ENCODE data around the gene TJP1. TPM values are rescaled to one million over a fixed set of nuclear protein-coding genes. Genes with fewer than 3 reads are reported as not detected.
"Not testable (repeated sequence)": the region's sequence is repeated elsewhere in the genome, so short reads cannot be mapped to it uniquely, and the experiment has no call there.

TJP1 gene
- polyA plus RNA-seq, 1 donor (not counting 4 experiments of a cell fraction or from before 2014, with no cell fraction given), result 54.7 TPM

DNA sequence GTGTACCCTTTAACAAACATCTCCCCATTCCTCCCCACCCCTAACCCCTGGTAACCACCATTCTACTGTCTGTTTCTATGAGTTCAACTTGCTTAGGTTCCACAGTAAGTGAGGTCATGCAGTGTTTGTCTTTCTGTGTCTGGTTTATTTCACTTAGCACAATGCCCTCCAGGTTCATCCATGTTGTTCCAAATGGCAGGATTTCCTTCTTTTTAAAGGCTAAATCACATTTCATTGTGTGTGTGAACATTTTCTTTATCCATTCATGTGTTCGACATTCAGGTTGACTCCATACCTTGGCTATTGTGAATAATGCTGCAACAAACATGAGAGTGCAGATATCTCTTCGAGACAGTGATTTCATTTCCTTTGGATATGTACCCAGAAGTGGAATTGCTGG lies 62.7 kb downstream of the TJP1 start:
- Histone ChIP-seq H2AFZ (ENCODE audit: control insufficient read depth, low read length) (no peak overlapping the region), H3K9ac (ENCODE audit: control insufficient read depth, extremely low read depth, insufficient read depth, low read length) (no peak overlapping the region), H3K4me2 (ENCODE audit: control insufficient read depth, extremely low read depth, insufficient read depth, low read depth, low read length) (no peak overlapping the region), H3K4me3 (ENCODE audit: control insufficient read depth in 2 of 3, extremely low read depth in 1 of 3, insufficient read depth in 2 of 3, low read depth in 1 of 3, low read length in 3 of 3) (no peak overlapping the region), H3K79me2 (ENCODE audit: control insufficient read depth, insufficient read depth, low read length) (peaks cover 13% of the 10 kb centered on the region), H3K27ac (ENCODE audit: control insufficient read depth, insufficient read depth, low read length) (no peak overlapping the region), H3K4me1 (ENCODE audit: control insufficient read depth, extremely low read depth, insufficient read depth, low read length) (peaks cover 24% of the 10 kb centered on the region), H3K9me1 (ENCODE audit: control insufficient read depth, extremely low read depth, insufficient read depth, low read length) (no peaks in the 10 kb centered on the region), H3K36me3 (ENCODE audit: control insufficient read depth in 2 of 2, extremely low read depth in 1 of 2, insufficient read depth in 2 of 2, low read length in 2 of 2) (peaks cover 9 to 16% of the 10 kb centered on the region in 2 experiments), H4K20me1 (ENCODE audit: control insufficient read depth, extremely low read depth, insufficient read depth, low read length) (no peaks in the 10 kb centered on the region), H3K27me3 (ENCODE audit: control insufficient read depth, extremely low read depth, insufficient read depth, low read length) (no peaks in the 10 kb centered on the region), H3K9me3 (ENCODE audit: control insufficient read depth, low read depth, low read length) (no peaks in the 10 kb centered on the region)
- TF ChIP-seq EZH2 (IDR thresholded peaks at IDR 0.05; ENCODE audit: low read length), result no peak
- TF ChIP-seq, protein P1, sequence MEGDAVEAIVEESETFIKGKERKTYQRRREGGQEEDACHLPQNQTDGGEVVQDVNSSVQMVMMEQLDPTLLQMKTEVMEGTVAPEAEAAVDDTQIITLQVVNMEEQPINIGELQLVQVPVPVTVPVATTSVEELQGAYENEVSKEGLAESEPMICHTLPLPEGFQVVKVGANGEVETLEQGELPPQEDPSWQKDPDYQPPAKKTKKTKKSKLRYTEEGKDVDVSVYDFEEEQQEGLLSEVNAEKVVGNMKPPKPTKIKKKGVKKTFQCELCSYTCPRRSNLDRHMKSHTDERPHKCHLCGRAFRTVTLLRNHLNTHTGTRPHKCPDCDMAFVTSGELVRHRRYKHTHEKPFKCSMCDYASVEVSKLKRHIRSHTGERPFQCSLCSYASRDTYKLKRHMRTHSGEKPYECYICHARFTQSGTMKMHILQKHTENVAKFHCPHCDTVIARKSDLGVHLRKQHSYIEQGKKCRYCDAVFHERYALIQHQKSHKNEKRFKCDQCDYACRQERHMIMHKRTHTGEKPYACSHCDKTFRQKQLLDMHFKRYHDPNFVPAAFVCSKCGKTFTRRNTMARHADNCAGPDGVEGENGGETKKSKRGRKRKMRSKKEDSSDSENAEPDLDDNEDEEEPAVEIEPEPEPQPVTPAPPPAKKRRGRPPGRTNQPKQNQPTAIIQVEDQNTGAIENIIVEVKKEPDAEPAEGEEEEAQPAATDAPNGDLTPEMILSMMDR (optimal IDR thresholded peaks at IDR 0.05 in 1 of 3, IDR thresholded peaks at IDR 0.05 in 1 of 3, conservative IDR thresholded peaks at IDR 0.05 in 1 of 3; ENCODE audit: extremely low read depth in 1 of 3, insufficient read depth in 2 of 3, low read length in 3 of 3), result no peak
- dilution Hi-C loops (cut with MboI; ENCODE audit: extremely low pct_ligation_motif_present, low sequenced_read_pairs), result no loop called here
- FAIRE-seq (peak; percentile 60), DNase-seq (ENCODE audit: low read depth, low spot score) (no peak)

DNA sequence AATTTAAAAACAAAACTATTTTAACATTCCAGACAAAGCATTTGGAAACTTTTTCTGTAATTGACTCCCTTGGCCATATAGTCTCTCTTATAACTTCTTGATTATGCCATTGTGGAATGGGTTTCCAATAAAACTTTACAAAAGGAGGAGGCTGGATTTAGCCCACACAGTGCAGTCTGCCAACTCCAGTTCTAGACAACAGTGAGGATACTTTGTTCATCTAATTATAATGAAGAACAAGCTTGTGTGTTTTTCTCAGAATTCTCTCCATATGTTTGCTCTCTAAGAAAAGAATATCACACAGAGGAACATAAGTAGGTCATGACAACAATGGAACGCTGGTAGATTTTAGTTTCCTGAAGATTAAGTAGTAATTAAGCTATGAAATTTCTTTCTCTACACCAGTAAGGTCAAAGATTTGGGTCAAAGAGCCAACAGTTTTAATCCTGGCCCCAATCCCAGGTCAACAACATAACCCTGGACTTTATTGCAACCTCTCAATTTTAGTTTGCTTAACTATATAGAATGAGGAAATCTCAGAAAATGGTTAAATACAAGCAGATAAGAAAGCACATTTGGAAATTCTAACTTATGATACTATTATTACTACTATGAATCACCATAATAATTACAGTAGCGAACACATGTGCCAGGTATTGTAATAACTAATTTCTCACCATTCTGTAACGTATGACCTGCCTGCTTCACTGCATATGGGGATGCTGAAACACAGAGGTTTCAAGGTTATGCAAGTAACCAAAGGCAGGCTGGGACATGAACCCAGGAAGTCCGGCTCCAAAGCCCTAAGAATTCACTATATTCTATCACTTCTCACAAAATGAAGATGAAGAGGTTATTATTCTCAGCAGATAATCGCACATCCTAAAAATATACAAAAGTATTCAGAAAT lies 65.7 kb downstream of the TJP1 start:
- Histone ChIP-seq H3K9ac (ENCODE audit: control insufficient read depth, extremely low read depth, insufficient read depth, low read length) (peak overlapping the region; percentile 9), H3K9me3 (ENCODE audit: control insufficient read depth, low read depth, low read length) (no peaks in the 10 kb centered on the region), H3K27ac (ENCODE audit: control insufficient read depth, insufficient read depth, low read length) (peak overlapping the region; percentile 81), H3K9me1 (ENCODE audit: control insufficient read depth, extremely low read depth, insufficient read depth, low read length) (no peaks in the 10 kb centered on the region), H3K4me3 (ENCODE audit: control insufficient read depth in 2 of 3, extremely low read depth in 1 of 3, insufficient read depth in 2 of 3, low read depth in 1 of 3, low read length in 3 of 3) (peak overlapping the region in 1 of 3 experiments; percentile 21), H3K79me2 (ENCODE audit: control insufficient read depth, insufficient read depth, low read length) (peaks cover 19% of the 10 kb centered on the region), H3K4me2 (ENCODE audit: control insufficient read depth, extremely low read depth, insufficient read depth, low read depth, low read length) (peak overlapping the region; percentile 55), H4K20me1 (ENCODE audit: control insufficient read depth, extremely low read depth, insufficient read depth, low read length) (no peaks in the 10 kb centered on the region), H3K36me3 (ENCODE audit: control insufficient read depth in 2 of 2, extremely low read depth in 1 of 2, insufficient read depth in 2 of 2, low read length in 2 of 2) (peaks cover 0 to 8% of the 10 kb centered on the region in 2 experiments), H3K27me3 (ENCODE audit: control insufficient read depth, extremely low read depth, insufficient read depth, low read length) (no peaks in the 10 kb centered on the region), H2AFZ (ENCODE audit: control insufficient read depth, low read length) (no peak overlapping the region), H3K4me1 (ENCODE audit: control insufficient read depth, extremely low read depth, insufficient read depth, low read length) (peaks cover 24% of the 10 kb centered on the region)
- DNase-seq (ENCODE audit: low read depth, low spot score), result peak; percentile 60
- peak; percentile 89 for FAIRE-seq
- no peak for TF ChIP-seq EZH2 (IDR thresholded peaks at IDR 0.05; ENCODE audit: low read length)
- TF ChIP-seq, protein P1 (optimal IDR thresholded peaks at IDR 0.05 in 1 of 3, IDR thresholded peaks at IDR 0.05 in 1 of 3, conservative IDR thresholded peaks at IDR 0.05 in 1 of 3; ENCODE audit: extremely low read depth in 1 of 3, insufficient read depth in 2 of 3, low read length in 3 of 3), result no peak
- dilution Hi-C loops (cut with MboI; ENCODE audit: extremely low pct_ligation_motif_present, low sequenced_read_pairs), result no loop called here

DNA sequence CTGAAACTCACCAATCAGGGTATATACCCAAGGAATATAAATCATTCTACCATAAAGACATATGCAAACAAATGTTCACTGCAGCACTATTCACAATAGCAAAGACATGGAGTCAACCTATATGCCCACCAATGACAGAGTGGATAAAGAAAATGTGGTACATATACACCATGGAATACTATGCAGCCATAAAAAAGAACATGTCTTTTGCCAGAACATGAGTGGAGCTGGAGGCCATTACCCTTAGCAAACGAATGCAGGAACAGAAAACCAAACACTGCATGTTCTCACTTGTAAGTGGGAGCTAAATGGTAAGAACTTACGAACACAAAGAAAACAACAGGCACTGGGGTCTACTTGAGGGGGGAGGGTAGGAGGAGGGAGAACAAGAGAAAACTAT lies 68.3 kb downstream of the TJP1 start:
- H3K4me3 ChIP-seq (ENCODE audit: control insufficient read depth in 2 of 3, extremely low read depth in 1 of 3, insufficient read depth in 2 of 3, low read depth in 1 of 3, low read length in 3 of 3); H3K9me1 ChIP-seq (ENCODE audit: control insufficient read depth, extremely low read depth, insufficient read depth, low read length); H3K27me3 ChIP-seq (ENCODE audit: control insufficient read depth, extremely low read depth, insufficient read depth, low read length); dilution Hi-C loops (cut with MboI; ENCODE audit: extremely low pct_ligation_motif_present, low sequenced_read_pairs); H3K9me3 ChIP-seq (ENCODE audit: control insufficient read depth, low read depth, low read length); H3K27ac ChIP-seq (ENCODE audit: control insufficient read depth, insufficient read depth, low read length); H3K9ac ChIP-seq (ENCODE audit: control insufficient read depth, extremely low read depth, insufficient read depth, low read length); DNase-seq (ENCODE audit: low read depth, low spot score); H2AFZ ChIP-seq (ENCODE audit: control insufficient read depth, low read length); H3K4me2 ChIP-seq (ENCODE audit: control insufficient read depth, extremely low read depth, insufficient read depth, low read depth, low read length); FAIRE-seq; H4K20me1 ChIP-seq (ENCODE audit: control insufficient read depth, extremely low read depth, insufficient read depth, low read length): not testable (repeated sequence)
- Histone ChIP-seq H3K36me3 (ENCODE audit: control insufficient read depth in 2 of 2, extremely low read depth in 1 of 2, insufficient read depth in 2 of 2, low read length in 2 of 2) (peaks cover 2 to 11% of the 10 kb centered on the region in 2 experiments), H3K4me1 (ENCODE audit: control insufficient read depth, extremely low read depth, insufficient read depth, low read length) (peaks cover 24% of the 10 kb centered on the region), H3K79me2 (ENCODE audit: control insufficient read depth, insufficient read depth, low read length) (peaks cover 19% of the 10 kb centered on the region)
